HG03045 (cell line): ENCODE results near the gene SLIT1.
A peak's percentile ranks its signal among the peaks of the same experiment; 100 is the strongest.
"Not testable (repeated sequence)": the region's sequence is repeated elsewhere in the genome, so short reads cannot be mapped to it uniquely, and the experiment has no call there.

ENCODE experiments used
- ATAC-seq: cut with Tn5 transposase; IDR thresholded peaks from one replicate; pipeline ENCODE4 v1.9.1; 2021; ENCODE audit warnings: mild to moderate bottlenecking, moderate library complexity; ENCODE audit not compliant: unreplicated experiment

The SLIT1 gene

GRCh38 chr10:97050205-97050745, 135.5 kb downstream of the SLIT1 start:
- no peak for ATAC-seq

DNA sequence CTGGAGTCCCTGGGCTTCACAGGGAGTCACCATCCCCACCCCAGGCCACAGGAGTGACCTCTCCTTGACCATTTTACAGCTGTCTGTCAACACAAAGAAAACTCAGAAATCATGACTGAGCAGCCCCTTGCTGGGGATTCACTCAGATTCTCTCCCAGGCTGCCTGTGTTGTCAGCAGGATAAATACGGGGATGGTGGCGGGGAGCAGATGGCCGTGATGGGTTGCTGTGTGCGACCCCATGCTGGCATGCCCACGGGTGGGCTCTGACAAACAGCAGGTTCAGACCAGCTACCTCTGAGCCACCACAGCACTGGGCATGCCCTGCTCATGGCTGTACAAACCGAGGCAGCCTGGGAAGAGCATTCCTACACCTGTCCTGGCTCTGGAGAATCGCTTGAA, 136.1 kb downstream of the SLIT1 start:
- no peak for ATAC-seq

DNA sequence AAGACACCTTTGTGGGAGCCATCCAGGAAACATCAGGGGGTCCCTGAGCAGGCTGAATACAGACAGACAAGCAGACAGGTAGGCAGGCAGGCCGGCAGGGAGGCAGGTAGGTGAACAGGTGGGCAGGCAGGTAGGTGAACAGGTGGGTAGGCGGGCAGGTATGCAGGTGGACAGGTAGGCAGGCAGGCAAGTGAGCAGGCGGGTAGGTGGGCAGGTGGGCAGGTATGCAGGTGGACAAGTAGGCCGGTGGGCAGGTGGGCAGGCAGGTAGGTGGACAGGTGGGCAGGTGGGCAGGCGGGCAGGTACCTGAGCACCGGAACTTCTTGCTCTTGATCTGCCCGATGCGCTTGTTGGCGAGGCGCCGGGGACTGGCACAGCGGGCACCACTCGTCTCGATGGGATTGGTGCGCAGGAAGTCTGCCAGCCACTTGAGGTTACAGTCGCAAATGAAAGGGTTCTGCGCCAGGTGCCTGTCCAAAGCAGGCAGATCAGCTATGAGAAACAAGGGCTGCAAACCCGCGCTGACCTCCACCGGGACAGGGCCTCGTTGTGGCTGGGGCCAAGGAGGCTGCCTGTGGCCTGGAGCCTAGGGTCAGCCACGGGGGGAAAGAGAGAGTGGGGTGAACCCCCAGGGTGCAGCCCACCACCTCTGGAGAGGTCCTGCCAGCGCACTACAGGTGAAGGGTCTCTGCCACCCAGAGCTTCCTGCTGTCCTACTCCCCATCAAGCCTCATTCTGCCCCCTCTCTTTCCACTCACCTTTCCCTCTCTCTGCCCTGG, 136.9 kb downstream of the SLIT1 start:
- no peak for ATAC-seq

GRCh38 chr10:97047788-97048187, 138.0 kb downstream of the SLIT1 start:
- ATAC-seq, result no peak

GRCh38 chr10:97047083-97047736, 138.5 kb downstream of the SLIT1 start:
- ATAC-seq, result no peak

DNA sequence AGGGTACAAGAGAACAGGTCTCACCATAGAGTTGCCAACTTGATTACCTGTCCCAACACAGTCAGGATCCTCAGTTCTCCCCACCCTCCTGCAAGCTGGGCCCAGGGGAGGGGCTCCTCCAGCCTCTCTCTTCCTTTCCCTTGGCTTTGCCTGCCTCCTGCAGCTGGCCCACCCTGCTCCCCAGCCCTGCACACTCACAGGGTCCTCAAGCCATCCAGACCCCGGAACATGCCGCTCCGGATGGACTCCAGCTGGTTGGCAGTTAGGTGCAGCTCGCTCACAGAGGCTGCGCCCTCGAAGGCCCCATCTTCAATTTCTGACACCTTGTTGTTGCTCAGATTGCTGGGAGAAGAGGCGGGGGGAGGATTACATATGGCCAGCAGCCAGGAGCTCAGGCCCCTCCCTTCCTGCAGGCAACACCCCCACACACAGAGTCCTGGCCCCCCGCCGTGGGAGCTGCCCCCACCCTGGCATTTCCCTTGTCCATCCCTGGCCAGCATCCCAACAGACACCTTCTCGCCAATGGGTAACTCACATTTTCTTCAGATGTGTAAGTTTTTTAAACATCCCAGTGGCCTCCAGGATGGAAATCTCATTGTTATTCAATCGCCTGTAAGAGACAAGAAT, 139.2 kb downstream of the SLIT1 start:
- no peak for ATAC-seq

DNA sequence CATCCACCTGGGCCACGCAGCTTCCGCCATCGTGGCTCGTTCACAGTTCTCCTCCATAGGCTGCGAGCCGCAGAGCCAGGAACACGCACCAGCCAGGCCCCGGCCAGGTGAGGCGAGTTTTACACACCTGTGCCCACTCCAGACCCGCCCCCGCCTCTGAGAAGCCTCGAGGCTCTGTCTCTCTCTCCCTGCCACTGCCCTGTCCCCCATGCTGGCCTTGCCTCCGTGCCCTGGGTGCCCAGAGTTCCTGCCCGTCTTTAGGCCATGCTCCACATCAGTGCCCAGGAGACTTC, 142.2 kb downstream of the SLIT1 start:
- ATAC-seq, result no peak

DNA sequence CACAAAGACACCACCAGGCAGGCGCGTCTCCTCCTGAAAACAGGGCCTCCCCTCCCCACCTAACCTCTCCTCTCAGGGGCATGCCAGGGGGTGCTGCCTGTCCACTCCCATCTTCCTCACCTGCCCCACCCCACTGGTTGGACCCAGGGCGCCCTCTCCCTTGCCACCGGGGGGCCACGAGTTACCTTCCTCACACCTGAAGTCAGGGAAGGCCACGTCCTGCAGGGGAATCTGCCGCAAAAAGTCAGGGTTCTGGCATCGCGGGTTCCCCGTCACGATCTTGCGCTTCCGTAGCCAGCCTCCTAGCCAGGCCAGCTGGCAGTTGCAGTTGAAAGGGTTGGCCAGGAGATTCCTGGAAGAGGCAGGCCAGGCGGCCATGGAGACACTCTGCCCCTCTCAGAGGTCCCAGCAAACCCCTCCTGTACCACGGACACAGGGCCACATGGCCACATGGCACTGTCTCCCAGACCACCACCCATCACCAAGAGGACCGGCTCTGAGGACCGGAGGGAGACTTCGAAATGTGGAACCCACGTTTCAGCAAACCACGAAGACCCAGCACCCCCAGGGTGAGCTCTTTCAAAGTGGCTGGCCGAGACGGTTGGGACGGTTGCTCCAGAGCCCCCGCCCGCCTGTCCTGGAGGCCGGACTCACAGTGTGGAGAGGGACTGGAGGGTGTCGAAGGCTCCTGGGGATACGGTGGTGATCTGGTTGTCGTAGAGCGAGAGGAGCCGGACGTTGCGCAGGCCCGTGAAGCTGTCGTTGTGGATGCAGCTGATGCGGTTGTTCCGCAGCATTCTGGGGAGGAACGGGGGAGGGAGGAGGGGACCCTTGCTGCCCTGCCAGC, 142.8 kb downstream of the SLIT1 start:
- no peak for ATAC-seq

GRCh38 chr10:97042081-97042480, 143.7 kb downstream of the SLIT1 start:
- ATAC-seq, result no peak

DNA sequence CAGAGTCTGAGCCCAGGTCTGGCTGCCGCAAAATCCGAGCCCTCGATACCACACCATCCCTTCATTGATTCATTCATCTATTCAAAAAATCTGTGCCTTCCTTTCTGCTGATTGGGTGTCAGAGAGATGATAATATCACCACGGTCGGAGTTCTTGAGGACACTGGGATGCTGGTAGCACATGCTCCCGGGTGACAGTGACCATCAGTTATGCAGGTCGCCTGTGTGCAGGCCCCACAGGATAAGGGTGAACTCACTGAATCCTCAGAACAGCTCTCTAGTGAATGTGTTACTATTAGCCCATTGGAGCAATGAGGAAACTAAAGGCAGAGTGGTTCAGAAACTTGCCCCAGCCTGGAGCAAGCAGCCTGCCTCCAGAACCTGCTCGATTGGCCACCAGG, 145.1 kb downstream of the SLIT1 start:
- no peak for ATAC-seq

DNA sequence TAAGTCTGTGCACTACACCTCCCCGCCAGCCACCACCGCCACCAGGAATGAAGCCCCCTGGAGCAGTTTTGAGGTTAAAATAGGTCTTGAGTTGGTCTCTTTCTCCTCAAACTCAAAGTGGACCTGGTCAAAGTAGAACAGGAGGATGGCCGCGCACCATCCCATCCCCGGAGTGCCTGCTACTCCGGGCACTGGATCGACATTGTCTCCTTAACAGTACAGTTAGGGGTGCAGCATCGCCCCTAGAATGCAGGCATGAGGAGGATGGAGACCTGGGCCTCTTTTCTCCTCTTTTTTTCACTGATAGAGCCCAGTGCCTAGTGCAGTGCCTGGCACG, 145.5 kb downstream of the SLIT1 start:
- no peak for ATAC-seq

GRCh38 chr10:97039538-97040247, 146.1 kb downstream of the SLIT1 start:
- ATAC-seq, result no peak

DNA sequence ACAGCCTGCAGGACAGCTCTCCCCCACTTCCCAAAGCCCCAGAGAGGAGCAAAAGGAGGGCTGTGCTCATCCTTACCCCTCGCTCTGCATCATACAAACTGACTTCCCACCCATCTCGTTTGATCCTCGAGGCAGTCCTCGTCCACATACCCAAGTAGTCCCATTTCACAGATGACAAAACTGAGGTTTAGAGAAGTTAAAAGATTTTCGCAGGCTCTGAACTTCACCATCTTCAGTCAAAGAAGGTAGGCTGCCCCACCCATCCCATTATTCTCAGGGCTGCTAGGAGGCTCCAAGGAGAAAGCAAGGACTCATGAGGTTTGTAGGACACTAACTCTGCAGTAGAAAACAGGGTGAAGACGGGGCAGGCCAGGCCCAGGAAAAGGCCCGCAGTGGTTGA, 147.1 kb downstream of the SLIT1 start:
- ATAC-seq, result no peak

DNA sequence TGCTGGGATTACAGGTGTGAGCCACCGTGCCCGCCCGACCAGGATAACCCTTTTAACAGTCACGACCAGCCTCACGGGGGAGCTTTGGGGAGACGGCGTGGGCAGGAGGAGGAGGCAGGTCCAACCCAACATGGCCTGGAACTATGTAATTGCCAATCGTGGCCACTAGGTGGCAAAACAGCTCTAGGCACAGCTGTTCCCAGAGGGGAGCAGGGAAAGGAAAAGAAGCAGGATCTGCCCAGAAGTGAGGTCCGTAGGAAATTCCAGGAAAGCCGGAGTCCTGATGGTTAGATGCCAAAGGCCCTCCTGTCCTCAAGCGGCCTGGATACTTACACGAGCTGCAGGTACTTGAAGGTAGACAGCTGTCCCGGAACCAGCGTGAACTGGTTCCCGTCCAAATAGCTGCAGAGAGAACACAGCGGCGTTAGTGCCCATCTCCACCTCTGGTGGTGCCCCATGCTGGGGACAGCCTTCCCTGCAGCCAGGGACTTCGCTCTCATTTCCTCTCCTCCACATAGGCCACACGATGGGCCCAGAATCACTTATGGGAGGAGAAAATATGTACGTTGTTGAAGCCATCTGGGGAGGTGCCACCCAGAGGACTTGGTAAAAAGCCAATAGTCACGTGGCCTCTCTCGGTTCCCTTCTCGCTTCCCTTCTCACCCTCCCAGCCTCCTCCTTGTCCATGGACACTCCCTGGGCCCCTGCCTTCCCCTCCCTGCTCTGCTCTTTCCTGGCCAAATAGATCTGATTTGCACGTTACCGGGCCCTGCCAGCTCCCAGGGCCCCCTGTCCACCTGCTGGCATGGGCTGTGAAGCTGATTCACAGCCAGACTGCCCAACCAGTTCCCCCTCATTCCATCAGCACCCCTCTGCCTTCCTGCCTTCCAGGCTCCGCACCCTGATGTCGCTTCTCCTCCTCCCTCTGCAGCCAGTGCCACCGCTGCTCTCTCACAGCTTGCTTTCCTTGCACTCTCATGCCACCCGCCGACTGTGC, 148.1 kb downstream of the SLIT1 start:
- ATAC-seq, result peak; percentile 79

GRCh38 chr10:97034958-97035769, 150.6 kb downstream of the SLIT1 start:
- no peak for ATAC-seq

DNA sequence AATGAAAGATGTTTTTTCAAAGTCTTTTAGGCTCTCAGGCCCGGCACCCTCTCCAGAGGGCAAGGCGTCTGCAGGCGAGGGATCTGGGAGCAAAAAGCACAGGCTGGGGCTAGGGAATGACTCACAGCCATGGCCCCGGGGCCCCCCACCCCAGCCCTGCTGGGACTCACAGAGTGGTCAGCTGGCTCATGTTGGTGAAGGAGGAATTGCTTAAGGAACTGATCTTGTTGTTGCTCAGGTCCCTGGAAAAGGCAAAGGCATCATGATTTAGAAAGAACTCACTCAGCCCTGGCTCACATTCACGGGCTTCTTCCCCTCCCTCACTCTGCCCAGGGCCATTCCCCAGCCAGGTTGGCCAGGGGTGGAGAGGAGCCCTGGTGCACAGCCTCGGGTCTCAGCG, 151.5 kb downstream of the SLIT1 start:
- no peak for ATAC-seq

GRCh38 chr10:97033841-97034240, 151.9 kb downstream of the SLIT1 start:
- ATAC-seq, result not testable (repeated sequence)

DNA sequence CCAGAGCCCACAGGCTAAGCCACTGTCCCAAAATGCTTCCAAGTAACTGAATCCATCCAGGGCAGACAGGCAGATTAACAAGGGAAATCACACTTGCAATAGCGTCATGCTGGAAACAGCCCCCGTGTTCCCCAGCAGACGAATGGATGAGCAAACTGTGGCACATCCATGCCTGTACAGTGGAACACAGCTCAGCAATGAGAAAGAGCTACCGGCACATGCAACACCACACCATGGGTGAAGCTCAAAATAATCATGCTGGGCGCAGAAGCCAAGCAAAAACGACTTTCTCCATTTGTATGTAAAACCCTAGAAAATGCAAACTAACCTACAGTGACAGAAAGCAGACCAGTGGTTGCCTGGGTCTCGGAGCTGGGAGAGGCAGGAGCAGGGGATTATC, 153.1 kb downstream of the SLIT1 start:
- ATAC-seq, result no peak

- ATAC-seq, result no peak
Observed at GRCh38 chr10:97031459-97031858, 154.3 kb downstream of the SLIT1 start.
